ENCODE data around the gene CFLAR.
A peak's percentile ranks its signal among the peaks of the same experiment; 100 is the strongest.

- peak; percentile 60 for TF ChIP-seq TAF1 (conservative IDR thresholded peaks at IDR 0.05)
- no peak for TF ChIP-seq ZBTB33 (IDR thresholded peaks at IDR 0.05)
- peak; percentile 58 for TF ChIP-seq CTCF (IDR thresholded peaks at IDR 0.05; ENCODE audit: low read depth, low read length, missing input control)
- peak; percentile 74 for TF ChIP-seq MAX (IDR thresholded peaks at IDR 0.05)
- TF ChIP-seq FOXA1 (IDR thresholded peaks at IDR 0.05) = no peak
- peak; percentile 67 for TF ChIP-seq REST (IDR thresholded peaks at IDR 0.05)
- TF ChIP-seq GABPA (IDR thresholded peaks at IDR 0.05 in 1 of 2, conservative IDR thresholded peaks at IDR 0.05 in 1 of 2) = no peak
- peak; percentile 63 to 85 for TF ChIP-seq JUND (IDR thresholded peaks at IDR 0.05)
- peak; percentile 47 to 49 for TF ChIP-seq RXRA (IDR thresholded peaks at IDR 0.05)
- peak in 1 of 2 donors; percentile 56 for TF ChIP-seq EGR1 (IDR thresholded peaks at IDR 0.05; ENCODE audit: low read depth in 2 of 2)
- TF ChIP-seq SP1 (IDR thresholded peaks at IDR 0.05) = peak; percentile 63
- TF ChIP-seq YY1 (IDR thresholded peaks at IDR 0.05) = peak; percentile 73
- TF ChIP-seq HNF4G (IDR thresholded peaks at IDR 0.05) = no peak
Observed at GRCh38 chr2:201182650-201183364, 66.8 kb downstream of the CFLAR start, which contains the start of gene CASP10.
